Stimulated activated CD4-positive, alpha-beta T cell treated with anti-CD3 and anti-CD28 coated beads, Interleukin-4, amount 100 ng/mL, for 4 hours (primary cell): ENCODE results near the gene DNAJB6.

Source experiments
- DNase-seq, 2 experiments: peaks; one replicate each; pipeline ENCODE4 v3.0.0-alpha.2; 2020

The DNAJB6 gene

GRCh38 chr7:157429680-157430224 is 92.9 kb downstream of the DNAJB6 start:
- DNase-seq = no peak

- DNase-seq = no peak
These were observed 93.9 kb downstream of the DNAJB6 start for GRCh38 chr7:157430721-157431120.

- DNase-seq = no peak
These were observed 94.6 kb downstream of the DNAJB6 start for GRCh38 chr7:157431173-157431950.

- no peak for DNase-seq
These were observed 95.2 kb downstream of the DNAJB6 start for GRCh38 chr7:157431951-157432540.

- DNase-seq = no peak
These were observed 95.7 kb downstream of the DNAJB6 start for GRCh38 chr7:157432541-157432956.

- peak; percentile 37 to 52 for DNase-seq
These were observed 96.3 kb downstream of the DNAJB6 start for GRCh38 chr7:157432957-157433576.

GRCh38 chr7:157433628-157434027 is 96.8 kb downstream of the DNAJB6 start:
- no peak for DNase-seq

GRCh38 chr7:157434231-157434630 is 97.4 kb downstream of the DNAJB6 start:
- DNase-seq = no peak

GRCh38 chr7:157434701-157435100 is 97.9 kb downstream of the DNAJB6 start:
- no peak for DNase-seq

GRCh38 chr7:157436076-157436475 is 99.3 kb downstream of the DNAJB6 start:
- DNase-seq = no peak

- no peak for DNase-seq
These were observed 100.1 kb downstream of the DNAJB6 start for GRCh38 chr7:157436763-157437480.

GRCh38 chr7:157437519-157438061 is 100.8 kb downstream of the DNAJB6 start:
- DNase-seq = no peak

- no peak for DNase-seq
These were observed 101.6 kb downstream of the DNAJB6 start for GRCh38 chr7:157438121-157439025.

- DNase-seq = no peak
These were observed 102.3 kb downstream of the DNAJB6 start for GRCh38 chr7:157439149-157439548.

GRCh38 chr7:157439761-157440160 is 103.0 kb downstream of the DNAJB6 start:
- no peak for DNase-seq

GRCh38 chr7:157440346-157441022 is 103.7 kb downstream of the DNAJB6 start:
- no peak for DNase-seq

- DNase-seq = no peak
These were observed 104.2 kb downstream of the DNAJB6 start for GRCh38 chr7:157441023-157441399.

GRCh38 chr7:157442456-157442855 is 105.7 kb downstream of the DNAJB6 start:
- no peak for DNase-seq

- no peak for DNase-seq
These were observed 106.4 kb downstream of the DNAJB6 start for GRCh38 chr7:157442993-157443831.
